Activated CD4-positive, alpha-beta T cell treated with anti-CD3 and anti-CD28 coated beads, Interleukin-2, amount 10 ng/mL, durations not matched to agents 24 days and 14 days (primary cell): Measurements from ENCODE around the gene DPF1. TPM values are rescaled to one million over a fixed set of nuclear protein-coding genes. Genes with fewer than 3 reads are reported as not detected.

Experiments used
- DNase-seq: peaks from one replicate; pipeline ENCODE4 v3.0.0; 2022
- H3K27ac Mint-ChIP-seq: one replicate; pipeline ENCODE4 v1.8.0; 2022; ENCODE audit warnings: mild to moderate bottlenecking, mixed read lengths
- H3K27me3 Mint-ChIP-seq: one replicate; pipeline ENCODE4 v1.8.0; 2022; ENCODE audit warnings: mixed read lengths
- H3K36me3 Mint-ChIP-seq: one replicate; pipeline ENCODE4 v1.8.0; 2022; ENCODE audit warnings: low read depth, mild to moderate bottlenecking, mixed read lengths
- H3K4me1 Mint-ChIP-seq: one replicate; pipeline ENCODE4 v1.8.0; 2021; ENCODE audit warnings: mixed read lengths
- H3K4me3 Mint-ChIP-seq: one replicate; pipeline ENCODE4 v1.8.0; 2022; ENCODE audit warnings: mild to moderate bottlenecking, moderate library complexity, mixed read lengths
- H3K9me3 Mint-ChIP-seq: one replicate; pipeline ENCODE4 v1.8.0; 2021; ENCODE audit warnings: mixed read lengths
- intact Hi-C: fragments of 100-400 bp; cut with micrococcal nuclease; formaldehyde crosslinking; loops from one replicate; pipeline ENCODE4 v1.15.1; 2023
- total RNA-seq: library from RNA; stranded (reverse); gene quantifications from 2 replicates; pipeline ENCODE4 v1.2.3, GENCODE V29; 2022

Gene DPF1
- total RNA-seq, 1 donor from 2014 or later: 2.0 TPM

GRCh38 chr19:38168637-38169036 is 55.4 kb downstream of the DPF1 start:
- intact Hi-C loops: no loop called here
- Mint-ChIP-seq H3K4me1 (no peaks in the 10 kb centered on the region), H3K36me3 (peaks cover 4% of the 10 kb centered on the region), H3K27ac (no peak overlapping the region), H3K9me3 (no peaks in the 10 kb centered on the region), H3K27me3 (no peaks in the 10 kb centered on the region), H3K4me3 (no peak overlapping the region)
- no peak for DNase-seq

- Mint-ChIP-seq H3K4me3 (no peak overlapping the region), H3K27me3 (no peaks in the 10 kb centered on the region), H3K36me3 (peaks cover 29% of the 10 kb centered on the region), H3K9me3 (no peaks in the 10 kb centered on the region), H3K4me1 (no peaks in the 10 kb centered on the region), H3K27ac (no peak overlapping the region)
- intact Hi-C loops: no loop called here
- no peak for DNase-seq
Measured at GRCh38 chr19:38165335-38165734, 58.7 kb downstream of the DPF1 start.

GRCh38 chr19:38164526-38164925 is 59.5 kb downstream of the DPF1 start:
- H3K27ac Mint-ChIP-seq: no peak overlapping the region
- no peaks in the 10 kb centered on the region for H3K9me3 Mint-ChIP-seq
- H3K27me3 Mint-ChIP-seq: no peaks in the 10 kb centered on the region
- intact Hi-C loops: no loop called here
- H3K36me3 Mint-ChIP-seq: peaks cover 29% of the 10 kb centered on the region
- no peak for DNase-seq
- no peak overlapping the region for H3K4me3 Mint-ChIP-seq
- no peaks in the 10 kb centered on the region for H3K4me1 Mint-ChIP-seq

GRCh38 chr19:38163419-38164290 is 60.4 kb downstream of the DPF1 start:
- Mint-ChIP-seq H3K4me1 (no peaks in the 10 kb centered on the region), H3K9me3 (no peaks in the 10 kb centered on the region), H3K36me3 (peaks cover 29% of the 10 kb centered on the region), H3K27me3 (no peaks in the 10 kb centered on the region), H3K27ac (no peak overlapping the region), H3K4me3 (no peak overlapping the region)
- no peak for DNase-seq
- intact Hi-C loops: no loop called here

GRCh38 chr19:38162632-38163031 is 61.4 kb downstream of the DPF1 start:
- intact Hi-C loops: no loop called here

GRCh38 chr19:38162094-38162493 is 61.9 kb downstream of the DPF1 start:
- no peak for DNase-seq
- Mint-ChIP-seq H3K9me3 (no peaks in the 10 kb centered on the region), H3K27ac (no peak overlapping the region), H3K36me3 (peaks cover 29% of the 10 kb centered on the region), H3K4me3 (no peak overlapping the region), H3K4me1 (no peaks in the 10 kb centered on the region), H3K27me3 (no peaks in the 10 kb centered on the region)
- intact Hi-C loops: no loop called here

More at GRCh38 chr19:38162632-38163031, 61.4 kb downstream of the DPF1 start:
- Mint-ChIP-seq H3K36me3 (peaks cover 29% of the 10 kb centered on the region), H3K9me3 (no peaks in the 10 kb centered on the region), H3K4me1 (no peaks in the 10 kb centered on the region), H3K27ac (no peak overlapping the region), H3K4me3 (no peak overlapping the region), H3K27me3 (no peaks in the 10 kb centered on the region)
- DNase-seq: no peak

Other genes with a start within 250 kb of the DPF1 start
- 60.3 and 61.1 TPM in 2 replicates for gene PPP1R14A, start 32.2 kb upstream of the DPF1 start, total RNA-seq
- gene SPINT2, start 40.4 kb upstream of the DPF1 start, total RNA-seq: 69.6 and 70.7 TPM in 2 replicates
- 0.52 TPM in 1 of 2 replicates, not detected in the other for gene C19orf33, start 80.0 kb upstream of the DPF1 start, total RNA-seq
- 83.4 and 84.7 TPM in 2 replicates for gene YIF1B, start 91.7 kb upstream of the DPF1 start, total RNA-seq
- gene KCNK6, start 95.6 kb upstream of the DPF1 start, total RNA-seq: 18.7 and 20.1 TPM in 2 replicates
- 3.4 and 3.7 TPM in 2 replicates for gene CATSPERG, start 111.6 kb upstream of the DPF1 start, total RNA-seq
- gene PSMD8, start 150.3 kb upstream of the DPF1 start, total RNA-seq: 314 and 315 TPM in 2 replicates
- 0.47 and 1.0 TPM in 2 replicates for gene GGN, start 163.8 kb upstream of the DPF1 start, total RNA-seq
- gene SPRED3, start 164.5 kb upstream of the DPF1 start, total RNA-seq: 2.9 and 3.0 TPM in 2 replicates
- gene FAM98C, start 178.9 kb upstream of the DPF1 start, total RNA-seq: 25.3 and 30.4 TPM in 2 replicates
- 2.1 and 2.2 TPM in 2 replicates for gene RASGRP4, start 202.0 kb upstream of the DPF1 start, total RNA-seq
- 3.6 and 4.0 TPM in 2 replicates for gene RYR1, start 209.5 kb upstream of the DPF1 start, total RNA-seq